MM.1S (cell line): ENCODE results near the gene MAGI3.

Source experiments
- EZH2 ChIP-seq: fragments of 300-600 bp; sonication (generic); optimal IDR thresholded peaks from 2 replicates; pipeline ENCODE3; 2017; ENCODE audit warnings: low read depth, mild to moderate bottlenecking, antibody characterized with exemption, low read length, mixed read lengths
- TF ChIP-seq, protein P1 (sequence below): fragments of 300-600 bp; sonication (generic); IDR thresholded peaks from 2 replicates; pipeline ENCODE4 v1.5.1; 2016; ENCODE audit warnings: antibody characterized with exemption, low read length, mixed read lengths

DNA sequence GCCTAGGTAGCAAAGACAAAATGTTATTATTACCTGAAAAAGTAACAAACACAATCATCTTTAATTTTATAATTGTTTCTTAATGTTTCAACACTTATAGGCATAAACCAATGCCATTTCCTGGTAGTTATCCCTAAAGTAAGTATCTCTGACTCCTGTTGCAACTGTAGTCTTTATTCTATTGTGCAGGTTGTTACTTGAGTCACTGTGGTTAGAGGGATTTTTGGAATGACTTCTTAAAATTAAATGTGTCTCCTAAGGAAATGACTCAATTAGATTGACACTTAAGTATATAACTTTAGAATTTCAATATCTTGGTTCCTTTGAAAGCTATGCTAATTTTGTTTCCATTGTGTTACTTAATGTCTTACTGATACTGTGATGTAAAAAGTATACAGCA, 225.1 kb downstream of the MAGI3 start:
- TF ChIP-seq, protein P1, sequence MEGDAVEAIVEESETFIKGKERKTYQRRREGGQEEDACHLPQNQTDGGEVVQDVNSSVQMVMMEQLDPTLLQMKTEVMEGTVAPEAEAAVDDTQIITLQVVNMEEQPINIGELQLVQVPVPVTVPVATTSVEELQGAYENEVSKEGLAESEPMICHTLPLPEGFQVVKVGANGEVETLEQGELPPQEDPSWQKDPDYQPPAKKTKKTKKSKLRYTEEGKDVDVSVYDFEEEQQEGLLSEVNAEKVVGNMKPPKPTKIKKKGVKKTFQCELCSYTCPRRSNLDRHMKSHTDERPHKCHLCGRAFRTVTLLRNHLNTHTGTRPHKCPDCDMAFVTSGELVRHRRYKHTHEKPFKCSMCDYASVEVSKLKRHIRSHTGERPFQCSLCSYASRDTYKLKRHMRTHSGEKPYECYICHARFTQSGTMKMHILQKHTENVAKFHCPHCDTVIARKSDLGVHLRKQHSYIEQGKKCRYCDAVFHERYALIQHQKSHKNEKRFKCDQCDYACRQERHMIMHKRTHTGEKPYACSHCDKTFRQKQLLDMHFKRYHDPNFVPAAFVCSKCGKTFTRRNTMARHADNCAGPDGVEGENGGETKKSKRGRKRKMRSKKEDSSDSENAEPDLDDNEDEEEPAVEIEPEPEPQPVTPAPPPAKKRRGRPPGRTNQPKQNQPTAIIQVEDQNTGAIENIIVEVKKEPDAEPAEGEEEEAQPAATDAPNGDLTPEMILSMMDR = no peak
- no peak for TF ChIP-seq EZH2
